Endothelial cell of umbilical vein (primary cell): ENCODE results near the gene USH1C. TPM values are rescaled to one million over a fixed set of nuclear protein-coding genes. Genes with fewer than 3 reads are reported as not detected.

ENCODE experiments used
- BruUV-seq: library from RNA; stranded (reverse); fragments of 400-500 nt; replicated peaks from 2 replicates; lab custom pipeline; 2021; lab: Mats Ljungman, UMichigan
- CTCF ChIA-PET: fragments of 300-600, 350-600 bp; sonication (Branson Sonifier 250); formaldehyde crosslinking; loops from one replicate; lab custom pipeline; 2021; ENCODE audit warnings: antibody characterized with exemption, inconsistent platforms; lab: Charles Lee
- POLR2A ChIA-PET: fragments of 300-600, 350-600 bp; sonication (Branson Sonifier 250); formaldehyde crosslinking; loops from one replicate; lab custom pipeline; 2021; ENCODE audit warnings: antibody characterized with exemption, inconsistent platforms; lab: Charles Lee
- DNase-seq: peaks from one replicate; pipeline ENCODE4 v3.0.0-alpha.2; 2011; ENCODE audit warnings: low read depth, low spot score
- FAIRE-seq: peaks from 2 replicates; lab custom pipeline; 2011; peaks lifted over from hg19 to GRCh38; lab: Jason Lieb, UNC
- H2AFZ ChIP-seq: 2 replicates; pipeline ENCODE4 v1.6.0; 2012; ENCODE audit warnings: low read depth, low read length, control low read depth, inconsistent platforms
- H3K27ac ChIP-seq: 2 replicates; pipeline ENCODE4 v1.5.1; 2011; ENCODE audit warnings: low read depth, mild to moderate bottlenecking, control low read depth, low read length, moderate library complexity; ENCODE audit not compliant: insufficient read depth
- H3K27me3 ChIP-seq, 2 experiments: 2 replicates each; pipeline versions ENCODE4 v1.6.0 to v1.6.1; 2011; ENCODE audit warnings: low read length in 2 of 2, mixed read lengths in 1 of 2; ENCODE audit not compliant: control insufficient read depth in 2 of 2, insufficient read depth in 2 of 2
- H3K36me3 ChIP-seq, 2 experiments: 2 replicates in 1 of 2; 3 replicates in 1 of 2; pipeline ENCODE4 v1.5.1; 2011; ENCODE audit warnings: low read length in 2 of 2, mild to moderate bottlenecking in 1 of 2, moderate library complexity in 1 of 2; ENCODE audit not compliant: control insufficient read depth in 2 of 2, insufficient read depth in 2 of 2; ENCODE audit errors: extremely low read depth in 1 of 2
- H3K4me1 ChIP-seq: 3 replicates; pipeline ENCODE4 v1.5.1; 2011; ENCODE audit warnings: mild to moderate bottlenecking, low read length; ENCODE audit not compliant: control insufficient read depth, insufficient read depth; ENCODE audit errors: extremely low read depth
- H3K4me2 ChIP-seq: 2 replicates; pipeline ENCODE4 v1.6.1; 2011; ENCODE audit warnings: low read length, control low read depth, mixed read lengths; ENCODE audit not compliant: insufficient read depth
- H3K4me3 ChIP-seq, 3 experiments: fragments of 200-600 bp in 1 of 3; sonication (generic), shearing (Covaris generic) in 1 of 3; replicated peaks in 1 of 3; 2 replicates each; pipeline ENCODE4 v1.5.1; 2011 to 2016; ENCODE audit warnings: control low read depth in 3 of 3, low read length in 3 of 3, mild to moderate bottlenecking in 2 of 3, inconsistent platforms in 1 of 3, low read depth in 1 of 3, moderate library complexity in 1 of 3; ENCODE audit not compliant: insufficient read depth in 1 of 3
- H3K79me2 ChIP-seq: 2 replicates; pipeline ENCODE4 v1.6.0; 2012; ENCODE audit warnings: low read length, inconsistent platforms; ENCODE audit not compliant: control insufficient read depth, insufficient read depth
- H3K9ac ChIP-seq: replicated peaks from 2 replicates; pipeline ENCODE3; 2011; ENCODE audit warnings: low read length, control low read depth; ENCODE audit not compliant: insufficient read depth; ENCODE audit errors: extremely low read depth
- H3K9me1 ChIP-seq: replicated peaks from 3 replicates; pipeline ENCODE4 v1.6.0; 2011; ENCODE audit warnings: mild to moderate bottlenecking, low read length; ENCODE audit not compliant: control insufficient read depth, insufficient read depth; ENCODE audit errors: extremely low read depth
- H3K9me3 ChIP-seq: replicated peaks from 2 replicates; pipeline ENCODE4 v1.5.1; 2012; ENCODE audit warnings: low read length, inconsistent platforms; ENCODE audit not compliant: control insufficient read depth, insufficient read depth
- H4K20me1 ChIP-seq: replicated peaks from 2 replicates; pipeline ENCODE3; 2011; ENCODE audit warnings: mild to moderate bottlenecking, low read length; ENCODE audit not compliant: control insufficient read depth, insufficient read depth; ENCODE audit errors: extremely low read depth
- EZH2 ChIP-seq: IDR thresholded peaks from 2 replicates; pipeline ENCODE4 v1.6.1; 2012; ENCODE audit warnings: borderline replicate concordance, low read depth, mild to moderate bottlenecking, moderate library complexity, low read length, inconsistent platforms; ENCODE audit not compliant: severe bottlenecking
- FOS ChIP-seq: IDR thresholded peaks from 2 replicates; pipeline ENCODE4 v1.6.1; 2011; ENCODE audit warnings: mild to moderate bottlenecking, low read length, moderate library complexity, borderline replicate concordance; ENCODE audit not compliant: insufficient read depth
- GATA2 ChIP-seq: IDR thresholded peaks from 2 replicates; pipeline ENCODE4 v1.7.0; 2011; ENCODE audit warnings: low read depth, mild to moderate bottlenecking, moderate library complexity, mixed read lengths, low read length; ENCODE audit not compliant: insufficient read length, insufficient read depth
- JUN ChIP-seq: IDR thresholded peaks from 2 replicates; pipeline ENCODE4 v1.6.1; 2011; ENCODE audit warnings: borderline replicate concordance, low read depth; ENCODE audit not compliant: insufficient read length, insufficient read depth
- MYC ChIP-seq: IDR thresholded peaks from one replicate; pipeline ENCODE4 v1.6.1; 2011; ENCODE audit warnings: mild to moderate bottlenecking, low read depth, low read length
- POLR2A ChIP-seq: IDR thresholded peaks from 2 replicates; pipeline ENCODE4 v1.6.1; 2012; ENCODE audit warnings: low read depth, mild to moderate bottlenecking, control low read depth, low read length
- POLR2AphosphoS5 ChIP-seq: IDR thresholded peaks from 2 replicates; pipeline ENCODE4 v1.6.1; 2012; ENCODE audit warnings: low read depth, mild to moderate bottlenecking, control low read depth, low read length, moderate library complexity; ENCODE audit not compliant: insufficient read depth
- dilution Hi-C: fragments of 300-500 bp; cut with MboI; formaldehyde crosslinking; loops from one replicate; pipeline ENCODE4 v1.15.0; 2019; ENCODE audit warnings: low sequenced_read_pairs; ENCODE audit not compliant: extremely low pct_ligation_motif_present
- intact Hi-C: fragments of 100-400 bp; cut with micrococcal nuclease; formaldehyde crosslinking; loops from one replicate; pipeline ENCODE4 v1.10.0; 2022
- polyA plus RNA-seq, 4 experiments: library from polyadenylated mRNA; depleted of rRNA in 3 of 4; stranded (reverse) in 3 of 4; unstranded in 1 of 4; fragments of >200 nt; gene quantifications; 2 replicates each; pipeline versions ENCODE4 v1.2.1 to v1.2.3, GENCODE V29; 2011 to 2012; ENCODE audit warnings: missing spikeins in 1 of 4
- total RNA-seq: library from RNA; stranded (reverse); gene quantifications from 2 replicates; pipeline ENCODE4 v1.2.3, GENCODE V29; 2021
- TF ChIP-seq, protein P1 (sequence below), 2 donors: IDR thresholded peaks; 1 replicate in 1 of 2; 2 replicates in 1 of 2; pipeline ENCODE4 v1.5.1; 2011; ENCODE audit warnings: low read length in 2 of 2, mild to moderate bottlenecking in 2 of 2, moderate library complexity in 2 of 2, control low read depth in 1 of 2, inconsistent platforms in 1 of 2, low read depth in 1 of 2; ENCODE audit not compliant: insufficient read depth in 1 of 2; ENCODE audit errors: extremely low read depth in 1 of 2
- TF ChIP-seq, protein P2 (sequence below): IDR thresholded peaks from 2 replicates; pipeline ENCODE4 v1.6.1; 2011; ENCODE audit not compliant: insufficient read depth, insufficient read length

The USH1C gene
- total and polyA plus RNA-seq, 2 donors (not counting 3 experiments of a cell fraction or from before 2014, with no cell fraction given) = not detected

DNA sequence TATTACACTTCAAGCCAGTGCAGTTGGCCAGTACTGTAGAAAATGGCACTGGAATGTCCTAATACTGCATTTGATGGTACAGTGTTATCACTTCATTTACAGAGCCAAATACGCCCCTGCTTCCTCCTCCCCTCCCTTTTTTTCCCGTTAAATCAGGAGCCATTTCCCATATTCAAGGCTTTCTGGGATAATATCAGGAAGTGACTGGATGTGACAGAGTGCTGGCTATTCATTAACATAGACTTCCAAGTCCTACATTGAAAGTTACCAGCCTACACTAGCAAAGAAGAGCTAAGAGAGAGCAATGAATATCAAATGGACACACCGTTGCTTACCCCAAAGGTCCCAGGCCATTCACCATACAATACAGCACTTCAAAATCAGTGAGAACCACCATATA, 35.4 kb downstream of the USH1C start:
- FAIRE-seq (no peak), DNase-seq (no peak)
- no peaks in the 10 kb centered on the region for H3K27me3 ChIP-seq
- no TSS peak for BruUV-seq
- TF ChIP-seq FOS = no peak
- H3K9ac ChIP-seq = no peak overlapping the region
- H3K4me2 ChIP-seq = no peak overlapping the region
- POLR2A ChIA-PET = interaction anchor here (1.3 kb wide), 1 partner anchor 19 kb away, joined by 3 read pairs; no protein-coding TSS in a partner anchor
- H3K79me2 ChIP-seq = no peaks in the 10 kb centered on the region
- no peak overlapping the region for H2AFZ ChIP-seq
- no peaks in the 10 kb centered on the region for H3K4me1 ChIP-seq
- no peak overlapping the region for H3K4me3 ChIP-seq
- intact Hi-C loops (no loop called here), dilution Hi-C loops (no loop called here)
- no peaks in the 10 kb centered on the region for H4K20me1 ChIP-seq
- no peaks in the 10 kb centered on the region for H3K36me3 ChIP-seq
- no peaks in the 10 kb centered on the region for H3K9me1 ChIP-seq
- no peaks in the 10 kb centered on the region for H3K9me3 ChIP-seq
- H3K27ac ChIP-seq = no peak overlapping the region
- CTCF ChIA-PET = interaction anchor here (0.7 to 7.4 kb wide), 8 partner anchors 10 to 567 kb away, joined by 3 to 184 read pairs (median 6); partner anchors contain the start of gene KCNJ11

DNA sequence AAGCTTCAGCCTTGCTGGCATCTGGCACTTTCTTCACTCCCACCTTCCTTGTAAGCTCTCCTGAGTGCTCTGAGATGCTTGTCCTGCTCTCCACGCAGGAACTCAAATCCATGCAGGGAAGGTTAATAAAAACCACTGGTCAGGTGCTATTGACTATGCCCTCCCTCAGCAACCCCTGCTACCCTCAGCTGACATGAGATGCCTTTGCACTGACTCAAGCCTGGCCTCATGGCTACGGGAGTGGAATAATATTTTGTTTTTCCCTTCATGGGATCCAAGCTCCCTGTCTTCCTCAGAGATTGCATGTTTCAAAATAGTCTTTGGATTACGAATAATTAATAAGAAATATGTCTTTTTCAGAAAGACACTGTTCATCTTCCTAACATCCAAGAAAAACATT, 35.9 kb downstream of the USH1C start:
- Histone ChIP-seq H3K4me2 (no peak overlapping the region), H2AFZ (no peak overlapping the region), H3K4me3 (no peak overlapping the region), H3K9me1 (no peaks in the 10 kb centered on the region), H4K20me1 (no peaks in the 10 kb centered on the region), H3K9me3 (no peaks in the 10 kb centered on the region), H3K4me1 (no peaks in the 10 kb centered on the region), H3K36me3 (no peaks in the 10 kb centered on the region), H3K9ac (no peak overlapping the region), H3K79me2 (no peaks in the 10 kb centered on the region), H3K27ac (no peak overlapping the region), H3K27me3 (no peaks in the 10 kb centered on the region)
- intact Hi-C loops (no loop called here), dilution Hi-C loops (no loop called here)
- FAIRE-seq (no peak), DNase-seq (no peak)
- BruUV-seq = no TSS peak
- TF ChIP-seq JUN (no peak), POLR2AphosphoS5 (no peak), FOS (no peak), GATA2 (no peak), MYC (no peak), POLR2A (no peak), EZH2 (no peak)
- TF ChIP-seq, protein P1, sequence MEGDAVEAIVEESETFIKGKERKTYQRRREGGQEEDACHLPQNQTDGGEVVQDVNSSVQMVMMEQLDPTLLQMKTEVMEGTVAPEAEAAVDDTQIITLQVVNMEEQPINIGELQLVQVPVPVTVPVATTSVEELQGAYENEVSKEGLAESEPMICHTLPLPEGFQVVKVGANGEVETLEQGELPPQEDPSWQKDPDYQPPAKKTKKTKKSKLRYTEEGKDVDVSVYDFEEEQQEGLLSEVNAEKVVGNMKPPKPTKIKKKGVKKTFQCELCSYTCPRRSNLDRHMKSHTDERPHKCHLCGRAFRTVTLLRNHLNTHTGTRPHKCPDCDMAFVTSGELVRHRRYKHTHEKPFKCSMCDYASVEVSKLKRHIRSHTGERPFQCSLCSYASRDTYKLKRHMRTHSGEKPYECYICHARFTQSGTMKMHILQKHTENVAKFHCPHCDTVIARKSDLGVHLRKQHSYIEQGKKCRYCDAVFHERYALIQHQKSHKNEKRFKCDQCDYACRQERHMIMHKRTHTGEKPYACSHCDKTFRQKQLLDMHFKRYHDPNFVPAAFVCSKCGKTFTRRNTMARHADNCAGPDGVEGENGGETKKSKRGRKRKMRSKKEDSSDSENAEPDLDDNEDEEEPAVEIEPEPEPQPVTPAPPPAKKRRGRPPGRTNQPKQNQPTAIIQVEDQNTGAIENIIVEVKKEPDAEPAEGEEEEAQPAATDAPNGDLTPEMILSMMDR (IDR thresholded peaks at IDR 0.05; ENCODE audit: extremely low read depth in 1 of 2, insufficient read depth in 1 of 2, low read depth in 1 of 2, low read length in 2 of 2) = no peak
- TF ChIP-seq, protein P2, sequence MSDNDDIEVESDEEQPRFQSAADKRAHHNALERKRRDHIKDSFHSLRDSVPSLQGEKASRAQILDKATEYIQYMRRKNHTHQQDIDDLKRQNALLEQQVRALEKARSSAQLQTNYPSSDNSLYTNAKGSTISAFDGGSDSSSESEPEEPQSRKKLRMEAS = no peak
- CTCF ChIA-PET = interaction anchor here (0.7 to 7.4 kb wide), 10 partner anchors 10 to 567 kb away, joined by 3 to 184 read pairs (median 6); partner anchors contain the start of gene KCNJ11
- POLR2A ChIA-PET = interaction anchor here (1.3 kb wide), 1 partner anchor 19 kb away, joined by 3 read pairs; no protein-coding TSS in a partner anchor
